ENCODE measurements around the gene CEBPG.

CEBPG gene

GRCh38 chr19:33411621-33412180 is 38.2 kb downstream of the CEBPG start:
- Histone ChIP-seq H3K4me2 (no peak overlapping the region), H3K79me2 (ENCODE audit: insufficient read depth, low read depth) (no peaks in the 10 kb centered on the region), H3K27me3 (ENCODE audit: insufficient read depth, low read depth) (no peaks in the 10 kb centered on the region), H3K4me3 (IDR thresholded peaks at IDR 0.05; ENCODE audit: insufficient read depth, low read depth, low read length) (no peak overlapping the region), H3K4me1 (ENCODE audit: low read depth, poor library complexity, severe bottlenecking) (no peaks in the 10 kb centered on the region), H4K20me1 (ENCODE audit: insufficient read depth) (no peaks in the 10 kb centered on the region), H2AFZ (ENCODE audit: low read depth) (no peak overlapping the region), H3K9ac (no peak overlapping the region), H3K27ac (no peak overlapping the region), H3K36me3 (ENCODE audit: insufficient read depth) (no peaks in the 10 kb centered on the region)
- TF ChIP-seq CTCF (conservative IDR thresholded peaks at IDR 0.05; ENCODE audit: low read depth, low read length), result no peak

- Histone ChIP-seq H2AFZ (ENCODE audit: low read depth) (no peak overlapping the region), H4K20me1 (ENCODE audit: insufficient read depth) (no peaks in the 10 kb centered on the region), H3K9ac (no peak overlapping the region), H3K27ac (no peak overlapping the region), H3K79me2 (ENCODE audit: insufficient read depth, low read depth) (no peaks in the 10 kb centered on the region), H3K4me3 (IDR thresholded peaks at IDR 0.05; ENCODE audit: insufficient read depth, low read depth, low read length) (no peak overlapping the region), H3K4me1 (ENCODE audit: low read depth, poor library complexity, severe bottlenecking) (no peaks in the 10 kb centered on the region), H3K36me3 (ENCODE audit: insufficient read depth) (no peaks in the 10 kb centered on the region), H3K27me3 (ENCODE audit: insufficient read depth, low read depth) (no peaks in the 10 kb centered on the region), H3K4me2 (no peak overlapping the region)
- no peak for TF ChIP-seq CTCF (conservative IDR thresholded peaks at IDR 0.05; ENCODE audit: low read depth, low read length)
These were observed 39.3 kb downstream of the CEBPG start for GRCh38 chr19:33412601-33413425.

GRCh38 chr19:33413426-33413725 is 39.9 kb downstream of the CEBPG start:
- Histone ChIP-seq H3K79me2 (ENCODE audit: insufficient read depth, low read depth) (no peaks in the 10 kb centered on the region), H3K27ac (no peak overlapping the region), H3K27me3 (ENCODE audit: insufficient read depth, low read depth) (no peaks in the 10 kb centered on the region), H3K4me2 (no peak overlapping the region), H3K4me3 (IDR thresholded peaks at IDR 0.05; ENCODE audit: insufficient read depth, low read depth, low read length) (no peak overlapping the region), H2AFZ (ENCODE audit: low read depth) (no peak overlapping the region), H3K4me1 (ENCODE audit: low read depth, poor library complexity, severe bottlenecking) (no peaks in the 10 kb centered on the region), H3K9ac (no peak overlapping the region), H4K20me1 (ENCODE audit: insufficient read depth) (no peaks in the 10 kb centered on the region), H3K36me3 (ENCODE audit: insufficient read depth) (no peaks in the 10 kb centered on the region)
- TF ChIP-seq CTCF (conservative IDR thresholded peaks at IDR 0.05; ENCODE audit: low read depth, low read length), result no peak

GRCh38 chr19:33413868-33414666 is 40.6 kb downstream of the CEBPG start:
- Histone ChIP-seq H3K27me3 (ENCODE audit: insufficient read depth, low read depth) (no peaks in the 10 kb centered on the region), H2AFZ (ENCODE audit: low read depth) (no peak overlapping the region), H3K4me2 (no peak overlapping the region), H3K4me1 (ENCODE audit: low read depth, poor library complexity, severe bottlenecking) (no peaks in the 10 kb centered on the region), H4K20me1 (ENCODE audit: insufficient read depth) (no peaks in the 10 kb centered on the region), H3K27ac (no peak overlapping the region), H3K4me3 (IDR thresholded peaks at IDR 0.05; ENCODE audit: insufficient read depth, low read depth, low read length) (no peak overlapping the region), H3K9ac (no peak overlapping the region), H3K36me3 (ENCODE audit: insufficient read depth) (no peaks in the 10 kb centered on the region), H3K79me2 (ENCODE audit: insufficient read depth, low read depth) (no peaks in the 10 kb centered on the region)
- TF ChIP-seq CTCF (conservative IDR thresholded peaks at IDR 0.05; ENCODE audit: low read depth, low read length), result no peak
